DND-41 (cell line): ENCODE measurements around the gene SCN5A.

ENCODE experiments used
- CTCF ChIP-seq: IDR thresholded peaks from 2 replicates; pipeline ENCODE4 v1.5.1; 2012; ENCODE audit warnings: borderline replicate concordance, low read length, moderate library complexity, mild to moderate bottlenecking; ENCODE audit not compliant: poor library complexity, severe bottlenecking; ENCODE audit errors: extremely low read depth
- EZH2 ChIP-seq: IDR thresholded peaks from 3 replicates; pipeline ENCODE4 v1.6.1; 2012; ENCODE audit warnings: borderline replicate concordance, low read depth, mild to moderate bottlenecking, moderate library complexity, low read length, inconsistent platforms; ENCODE audit not compliant: severe bottlenecking

GRCh38 chr3:38646630-38647029, 2.9 kb downstream of the SCN5A start:
- no peak for TF ChIP-seq EZH2
- no peak for TF ChIP-seq CTCF
